H9 (cell line): ENCODE results near the gene MEA1. TPM values are rescaled to one million over a fixed set of nuclear protein-coding genes. Genes with fewer than 3 reads are reported as not detected.

Experiments used
- DNase-seq: peaks from one replicate; pipeline ENCODE4 v3.0.0-alpha.2; 2017
- H2AFZ ChIP-seq: one replicate; pipeline ENCODE4 v1.6.1; 2013; ENCODE audit warnings: mild to moderate bottlenecking, low read length, control low read depth, moderate library complexity
- H2AK5ac ChIP-seq: 2 replicates; pipeline ENCODE4 v1.6.1; 2013; ENCODE audit warnings: low read length, control low read depth, mixed read lengths; ENCODE audit not compliant: insufficient read length
- H2BK120ac ChIP-seq: one replicate; pipeline ENCODE4 v1.6.1; 2013; ENCODE audit warnings: low read depth, mild to moderate bottlenecking, low read length, control low read depth, inconsistent platforms; ENCODE audit not compliant: poor library complexity, severe bottlenecking
- H2BK12ac ChIP-seq: 2 replicates; pipeline ENCODE4 v1.6.1; 2013; ENCODE audit warnings: low read length, control low read depth, mixed read lengths, low read depth; ENCODE audit not compliant: insufficient read length
- H2BK15ac ChIP-seq: 2 replicates; pipeline ENCODE4 v1.6.1; 2013; ENCODE audit warnings: low read depth, low read length, control low read depth
- H2BK20ac ChIP-seq: one replicate; pipeline ENCODE4 v1.6.1; 2013; ENCODE audit warnings: low read depth, mild to moderate bottlenecking, low read length, control low read depth, inconsistent platforms; ENCODE audit not compliant: poor library complexity, severe bottlenecking
- H2BK5ac ChIP-seq: 2 replicates; pipeline ENCODE4 v1.6.1; 2013; ENCODE audit warnings: low read length, control low read depth, mixed read lengths; ENCODE audit not compliant: insufficient read length
- H3K14ac ChIP-seq: 2 replicates; pipeline ENCODE4 v1.6.1; 2013; ENCODE audit warnings: low read length, control low read depth; ENCODE audit not compliant: insufficient read depth
- H3K18ac ChIP-seq: 2 replicates; pipeline ENCODE4 v1.6.1; 2013; ENCODE audit warnings: low read depth, mild to moderate bottlenecking, mixed read lengths, low read length, control low read depth; ENCODE audit not compliant: insufficient read length
- H3K23ac ChIP-seq: 2 replicates; pipeline ENCODE4 v1.6.1; 2013; ENCODE audit warnings: low read length, control low read depth, mixed read lengths, low read depth; ENCODE audit not compliant: insufficient read length
- H3K23me2 ChIP-seq: 2 replicates; pipeline ENCODE4 v1.6.1; 2013; ENCODE audit warnings: low read depth, mild to moderate bottlenecking, mixed read lengths, low read length, control low read depth; ENCODE audit not compliant: insufficient read length, poor library complexity, severe bottlenecking
- H3K27ac ChIP-seq: 2 replicates; pipeline ENCODE4 v1.5.1; 2013; ENCODE audit warnings: low read length, control low read depth, mixed read lengths, low read depth; ENCODE audit not compliant: insufficient read length
- H3K27me3 ChIP-seq: 2 replicates; pipeline ENCODE4 v1.6.1; 2013; ENCODE audit warnings: low read length, control low read depth, inconsistent platforms; ENCODE audit not compliant: insufficient read depth
- H3K4ac ChIP-seq: 2 replicates; pipeline ENCODE4 v1.6.1; 2013; ENCODE audit warnings: low read depth, mild to moderate bottlenecking, control low read depth, inconsistent platforms, low read length, moderate library complexity
- H3K4me1 ChIP-seq: 2 replicates; pipeline ENCODE4 v1.6.1; 2013; ENCODE audit warnings: low read length, control low read depth, inconsistent platforms; ENCODE audit not compliant: insufficient read depth
- H3K4me2 ChIP-seq: 2 replicates; pipeline ENCODE4 v1.6.1; 2013; ENCODE audit warnings: low read length, control low read depth, mixed read lengths; ENCODE audit not compliant: insufficient read length, insufficient read depth
- H3K56ac ChIP-seq: 2 replicates; pipeline ENCODE4 v1.6.1; 2013; ENCODE audit warnings: low read depth, mild to moderate bottlenecking, mixed read lengths, low read length, control low read depth; ENCODE audit not compliant: insufficient read length
- H3K79me1 ChIP-seq: 2 replicates; pipeline ENCODE4 v1.6.1; 2013; ENCODE audit warnings: low read depth, mild to moderate bottlenecking, moderate library complexity, low read length, control low read depth, inconsistent platforms; ENCODE audit not compliant: insufficient read depth, poor library complexity, severe bottlenecking
- H3K79me2 ChIP-seq: 2 replicates; pipeline ENCODE4 v1.6.1; 2013; ENCODE audit warnings: low read length, control low read depth, inconsistent platforms; ENCODE audit not compliant: insufficient read depth
- H3K9ac ChIP-seq: 2 replicates; pipeline ENCODE4 v1.6.1; 2013; ENCODE audit warnings: low read length, control low read depth, mixed read lengths; ENCODE audit not compliant: insufficient read length; ENCODE audit errors: extremely low read depth
- H3K9me3 ChIP-seq: one replicate; pipeline ENCODE4 v1.6.1; 2013; ENCODE audit warnings: low read depth, low read length, inconsistent platforms; ENCODE audit not compliant: control insufficient read depth
- H3T11ph ChIP-seq: one replicate; pipeline ENCODE4 v1.6.1; 2013; ENCODE audit warnings: mild to moderate bottlenecking, low read length, control low read depth, inconsistent platforms
- H4K20me1 ChIP-seq: one replicate; pipeline ENCODE4 v1.6.1; 2013; ENCODE audit not compliant: control insufficient read depth, insufficient read length, insufficient read depth
- H4K5ac ChIP-seq: 2 replicates; pipeline ENCODE4 v1.6.1; 2013; ENCODE audit warnings: low read depth, mild to moderate bottlenecking, mixed read lengths, low read length, control low read depth; ENCODE audit not compliant: insufficient read length
- H4K8ac ChIP-seq: replicated peaks from 2 replicates; pipeline ENCODE4 v1.6.1; 2013; ENCODE audit warnings: low read length, control low read depth, mixed read lengths, low read depth; ENCODE audit not compliant: insufficient read length
- H4K91ac ChIP-seq: 2 replicates; pipeline ENCODE4 v1.6.1; 2013; ENCODE audit warnings: low read depth, mild to moderate bottlenecking, moderate library complexity, mixed read lengths, low read length, control low read depth; ENCODE audit not compliant: insufficient read length
- H3K27ac Mint-ChIP-seq, 3 experiments: 2 replicates in 2 of 3; 3 replicates in 1 of 3; pipeline ENCODE4 v1.8.0; 2020 to 2021; ENCODE audit warnings: mixed read lengths in 3 of 3, mild to moderate bottlenecking in 1 of 3, moderate library complexity in 1 of 3
- H3K27me3 Mint-ChIP-seq: 2 replicates; pipeline ENCODE4 v1.8.0; 2021; ENCODE audit warnings: low read depth, mild to moderate bottlenecking, moderate library complexity, mixed read lengths
- H3K36me3 Mint-ChIP-seq, 3 experiments: 2 replicates in 2 of 3; 3 replicates in 1 of 3; pipeline ENCODE4 v1.8.0; 2020 to 2021; ENCODE audit warnings: low read depth in 3 of 3, mixed read lengths in 3 of 3; ENCODE audit not compliant: insufficient read depth in 1 of 3
- H3K4me1 Mint-ChIP-seq, 2 experiments: 2 replicates each; pipeline ENCODE4 v1.8.0; 2020; ENCODE audit warnings: mixed read lengths in 2 of 2
- H3K4me3 Mint-ChIP-seq, 2 experiments: 2 replicates in 1 of 2; 3 replicates in 1 of 2; pipeline ENCODE4 v1.8.0; 2020 to 2021; ENCODE audit warnings: mild to moderate bottlenecking in 2 of 2, mixed read lengths in 2 of 2, moderate library complexity in 1 of 2
- H3K9me3 Mint-ChIP-seq, 2 experiments: 2 replicates in 1 of 2; 3 replicates in 1 of 2; pipeline ENCODE4 v1.8.0; 2020; ENCODE audit warnings: mild to moderate bottlenecking in 2 of 2, mixed read lengths in 2 of 2, moderate library complexity in 1 of 2
- WGBS: extraction: QIAGEN DNeasy Blood & Tissue Kit; methylation state at CpG from one replicate; pipeline ENCODE4 v1.1.7; 2013; ENCODE audit warnings: missing lambda C conversion rate, low lambda C conversion rate, mixed read lengths; ENCODE audit not compliant: insufficient read length; ENCODE audit errors: extremely low coverage; 5-methylcytosine and 5-hydroxymethylcytosine counted together
- total RNA-seq: library from RNA; stranded (reverse); gene quantifications from 2 replicates; pipeline ENCODE4 v1.2.1, GENCODE V29; 2021
- TF ChIP-seq, protein P1 (sequence below): fragments of 200-600 bp; sonication (generic); conservative IDR thresholded peaks from 3 replicates; pipeline ENCODE4 v1.8.0; 2021; ENCODE audit warnings: antibody characterized with exemption, mild to moderate bottlenecking

The MEA1 gene
- total RNA-seq, 1 experiment from 2014 or later: 113 TPM

DNA sequence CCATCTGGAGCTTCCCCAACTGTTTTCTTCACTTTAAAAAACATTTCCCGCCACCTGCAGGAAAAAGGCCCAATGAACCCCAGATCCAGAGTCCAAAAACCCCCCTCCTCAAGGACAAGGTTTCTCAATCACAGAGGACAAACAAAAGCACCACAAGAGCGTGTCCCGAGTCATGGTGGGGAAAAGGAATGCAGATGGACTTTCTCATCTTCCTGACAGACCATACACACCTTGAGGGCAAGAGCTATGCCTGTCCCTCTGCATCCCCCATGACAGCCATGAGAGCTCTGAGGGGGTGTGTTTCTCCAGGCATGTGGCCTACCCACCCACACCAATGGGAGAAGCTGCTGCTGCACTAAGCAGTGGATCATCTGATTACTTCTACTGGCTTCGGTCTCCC, 43.8 kb downstream of the MEA1 start:
- H3K27me3 ChIP-seq: no peaks in the 10 kb centered on the region
- H3K56ac ChIP-seq: no peak overlapping the region
- H3K9ac ChIP-seq: no peak overlapping the region
- Mint-ChIP-seq H3K36me3 (peaks cover 1 to 28% (median 16%) of the 10 kb centered on the region in 3 experiments; a peak in 6 of 7 replicates), H3K27me3 (no peaks in the 10 kb centered on the region), H3K9me3 (no peaks in the 10 kb centered on the region), H3K4me3 (no peak overlapping the region), H3K4me1 (no peaks in the 10 kb centered on the region), H3K27ac (no peak overlapping the region)
- H2AK5ac ChIP-seq: no peak overlapping the region
- H2BK20ac ChIP-seq: no peak overlapping the region
- no peaks in the 10 kb centered on the region for H3K79me2 ChIP-seq
- H3K14ac ChIP-seq: no peak overlapping the region
- TF ChIP-seq, protein P1, sequence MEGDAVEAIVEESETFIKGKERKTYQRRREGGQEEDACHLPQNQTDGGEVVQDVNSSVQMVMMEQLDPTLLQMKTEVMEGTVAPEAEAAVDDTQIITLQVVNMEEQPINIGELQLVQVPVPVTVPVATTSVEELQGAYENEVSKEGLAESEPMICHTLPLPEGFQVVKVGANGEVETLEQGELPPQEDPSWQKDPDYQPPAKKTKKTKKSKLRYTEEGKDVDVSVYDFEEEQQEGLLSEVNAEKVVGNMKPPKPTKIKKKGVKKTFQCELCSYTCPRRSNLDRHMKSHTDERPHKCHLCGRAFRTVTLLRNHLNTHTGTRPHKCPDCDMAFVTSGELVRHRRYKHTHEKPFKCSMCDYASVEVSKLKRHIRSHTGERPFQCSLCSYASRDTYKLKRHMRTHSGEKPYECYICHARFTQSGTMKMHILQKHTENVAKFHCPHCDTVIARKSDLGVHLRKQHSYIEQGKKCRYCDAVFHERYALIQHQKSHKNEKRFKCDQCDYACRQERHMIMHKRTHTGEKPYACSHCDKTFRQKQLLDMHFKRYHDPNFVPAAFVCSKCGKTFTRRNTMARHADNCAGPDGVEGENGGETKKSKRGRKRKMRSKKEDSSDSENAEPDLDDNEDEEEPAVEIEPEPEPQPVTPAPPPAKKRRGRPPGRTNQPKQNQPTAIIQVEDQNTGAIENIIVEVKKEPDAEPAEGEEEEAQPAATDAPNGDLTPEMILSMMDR: no peak
- no peak overlapping the region for H4K91ac ChIP-seq
- no peak overlapping the region for H3K18ac ChIP-seq
- H4K8ac ChIP-seq: no peak overlapping the region
- no peak overlapping the region for H2BK12ac ChIP-seq
- no peak overlapping the region for H3K23ac ChIP-seq
- H2AFZ ChIP-seq: no peak overlapping the region
- H3T11ph ChIP-seq: no peak overlapping the region
- H3K23me2 ChIP-seq: no peaks in the 10 kb centered on the region
- no peaks in the 10 kb centered on the region for H3K9me3 ChIP-seq
- H2BK120ac ChIP-seq: no peak overlapping the region
- H4K5ac ChIP-seq: no peak overlapping the region
- H3K4me2 ChIP-seq: no peak overlapping the region
- no peaks in the 10 kb centered on the region for H4K20me1 ChIP-seq
- no peaks in the 10 kb centered on the region for H3K79me1 ChIP-seq
- no peak overlapping the region for H3K4ac ChIP-seq
- no peak overlapping the region for H2BK15ac ChIP-seq
- no peak overlapping the region for H2BK5ac ChIP-seq
- no peak overlapping the region for H3K27ac ChIP-seq
- DNase-seq: no peak
- no peaks in the 10 kb centered on the region for H3K4me1 ChIP-seq
- no CpG with 5 or more reads among the region's 4 CpGs for WGBS
